ENCODE results near the gene WASL. TPM values are rescaled to one million over a fixed set of nuclear protein-coding genes. Genes with fewer than 3 reads are reported as not detected.

Gene WASL
- total and polyA plus RNA-seq, 2 of the 13 experiments (the other 11 are each of a cell fraction or from before 2014, with no cell fraction given) = 7.9 to 12.8 TPM

DNA sequence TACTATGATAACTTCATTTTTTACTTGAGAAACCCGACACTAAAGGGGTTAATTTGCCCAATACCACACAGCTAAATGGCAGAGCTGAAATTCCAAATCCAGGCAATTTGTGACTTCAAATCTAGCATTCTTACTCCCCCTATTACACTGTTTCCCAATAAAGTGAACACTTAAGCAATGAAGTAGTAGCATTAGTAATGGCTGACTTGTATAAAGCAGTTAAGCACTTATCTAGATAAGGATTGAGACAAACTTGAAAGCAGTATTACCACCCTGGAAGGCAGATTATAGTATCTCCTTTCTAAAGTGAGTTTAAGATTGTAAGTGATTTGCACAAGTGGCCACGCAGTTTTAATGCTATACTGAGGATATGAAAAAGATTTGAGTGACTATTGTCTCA lies 39.3 kb downstream of the WASL start (continued):
- TF ChIP-seq, protein P1, sequence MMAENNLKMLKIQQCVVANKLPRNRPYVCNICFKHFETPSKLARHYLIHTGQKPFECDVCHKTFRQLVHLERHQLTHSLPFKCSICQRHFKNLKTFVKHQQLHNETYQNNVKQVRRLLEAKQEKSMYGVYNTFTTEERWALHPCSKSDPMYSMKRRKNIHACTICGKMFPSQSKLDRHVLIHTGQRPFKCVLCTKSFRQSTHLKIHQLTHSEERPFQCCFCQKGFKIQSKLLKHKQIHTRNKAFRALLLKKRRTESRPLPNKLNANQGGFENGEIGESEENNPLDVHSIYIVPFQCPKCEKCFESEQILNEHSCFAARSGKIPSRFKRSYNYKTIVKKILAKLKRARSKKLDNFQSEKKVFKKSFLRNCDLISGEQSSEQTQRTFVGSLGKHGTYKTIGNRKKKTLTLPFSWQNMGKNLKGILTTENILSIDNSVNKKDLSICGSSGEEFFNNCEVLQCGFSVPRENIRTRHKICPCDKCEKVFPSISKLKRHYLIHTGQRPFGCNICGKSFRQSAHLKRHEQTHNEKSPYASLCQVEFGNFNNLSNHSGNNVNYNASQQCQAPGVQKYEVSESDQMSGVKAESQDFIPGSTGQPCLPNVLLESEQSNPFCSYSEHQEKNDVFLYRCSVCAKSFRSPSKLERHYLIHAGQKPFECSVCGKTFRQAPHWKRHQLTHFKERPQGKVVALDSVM (CRISPR knock-in tag; IDR thresholded peaks at IDR 0.05) = no peak
- no peak for TF ChIP-seq FOSL1 (CRISPR knock-in tag; IDR thresholded peaks at IDR 0.05; ENCODE audit: borderline replicate concordance)
- no peak for TF ChIP-seq ZNF451 (CRISPR knock-in tag; IDR thresholded peaks at IDR 0.05)
- TF ChIP-seq SAFB2 (CRISPR knock-in tag; IDR thresholded peaks at IDR 0.05; ENCODE audit: borderline replicate concordance, low read depth) = no peak

DNA sequence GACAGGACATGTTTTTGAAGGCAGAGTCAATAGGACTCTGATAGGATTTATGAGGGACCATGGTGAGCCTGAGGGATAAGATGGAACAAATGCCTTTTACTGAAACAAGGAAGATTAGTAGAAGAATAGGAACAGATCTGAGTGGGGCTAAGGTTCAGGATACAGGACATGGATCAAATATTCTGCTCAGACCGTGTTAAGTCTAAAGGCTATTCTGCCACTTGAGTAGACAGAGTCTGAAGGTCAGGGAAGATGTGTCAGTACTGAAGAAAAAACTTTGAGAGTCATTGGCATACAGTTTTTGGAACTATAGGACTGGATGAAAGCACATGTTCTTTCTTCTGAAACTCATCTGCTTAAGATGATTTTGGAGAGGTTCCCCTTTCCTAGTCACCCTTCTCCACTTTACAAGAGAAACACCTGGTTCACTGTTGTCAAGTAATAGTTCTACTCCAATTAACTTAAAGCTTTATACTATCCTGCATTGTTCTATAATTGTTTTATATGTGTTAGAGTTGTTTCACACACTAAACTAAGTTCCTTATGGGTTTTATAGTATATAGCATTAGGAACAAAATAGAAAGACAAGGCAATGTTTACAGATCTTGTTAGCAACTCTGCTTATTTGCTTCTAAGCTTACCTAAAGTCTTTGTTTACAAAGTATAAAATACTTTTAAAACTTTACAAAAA lies 43.4 kb downstream of the WASL start:
- intact Hi-C loops (cut with micrococcal nuclease; ENCODE audit: unreplicated experiment) = no loop called here
- Histone ChIP-seq H3K79me2 (ENCODE audit: insufficient read depth, low read length) (peaks cover 7% of the 10 kb centered on the region), H2AFZ (ENCODE audit: low read length) (no peak overlapping the region), H3K36me3 (replicated peaks in 1 of 2; ENCODE audit: control insufficient read depth in 1 of 2, insufficient read depth in 2 of 2, low read length in 2 of 2) (peaks cover 9 to 53% of the 10 kb centered on the region in 2 experiments), H3K27ac (ENCODE audit: extremely low read length, insufficient read depth, low read length) (no peak overlapping the region), H3K27me3 (ENCODE audit: control insufficient read depth in 1 of 2, insufficient read depth in 2 of 2, low read length in 2 of 2) (no peaks in the 10 kb centered on the region), H3K9me3 (ENCODE audit: low read length) (no peaks in the 10 kb centered on the region), H3K4me1 (ENCODE audit: insufficient read depth, low read length) (peaks cover 2% of the 10 kb centered on the region), H3K4me3 (replicated peaks in 1 of 3; ENCODE audit: insufficient read depth in 1 of 3, low read depth in 2 of 3, low read length in 3 of 3) (no peak overlapping the region), H3K4me2 (ENCODE audit: low read depth, low read length) (no peak overlapping the region), H4K20me1 (ENCODE audit: insufficient read depth, low read length) (peaks cover 3% of the 10 kb centered on the region; the same call in 1 of the 2 replicates), H3K9ac (ENCODE audit: insufficient read depth, low read depth, low read length) (no peak overlapping the region)
- FAIRE-seq (no peak), ATAC-seq (no peak), DNase-seq (ENCODE audit: low spot score) (no peak)
- WGBS (ENCODE audit: low lambda C conversion rate) = 60% methylated on average over 1 of the region's 1 CpG
- ChIA-PET CTCF (ENCODE audit: low intra/inter-chr PET ratio, low total read pairs) (no interaction called here), POLR2A (no interaction called here)
- in situ Hi-C loops (cut with HindIII; ENCODE audit: extremely low pct_ligation_motif_present, low pct_unique_long_range_greater_than_20kb) = no loop called here
- no TSS peak for BruUV-seq (replicated peaks)
- no peak for TF ChIP-seq FOXM1 (CRISPR knock-in tag; IDR thresholded peaks at IDR 0.05)
- TF ChIP-seq BCL3 (CRISPR knock-in tag; IDR thresholded peaks at IDR 0.05) = no peak
- no peak for TF ChIP-seq TRIM24 (CRISPR knock-in tag; IDR thresholded peaks at IDR 0.05)
- TF ChIP-seq ZNF687 (CRISPR knock-in tag; IDR thresholded peaks at IDR 0.05) = no peak
- no peak for TF ChIP-seq HNRNPH1 (optimal IDR thresholded peaks at IDR 0.05; ENCODE audit: low read depth, low read length)
- TF ChIP-seq ZNF468 (CRISPR knock-in tag; IDR thresholded peaks at IDR 0.05) = no peak
- TF ChIP-seq STAT5B (CRISPR knock-in tag; IDR thresholded peaks at IDR 0.05) = no peak
- TF ChIP-seq ZFY (CRISPR knock-in tag; IDR thresholded peaks at IDR 0.05) = no peak
- TF ChIP-seq NR2F6 (IDR thresholded peaks at IDR 0.05) = no peak
- TF ChIP-seq NR2F6 (CRISPR knock-in tag; IDR thresholded peaks at IDR 0.05) = no peak
- no peak for TF ChIP-seq PCBP2 (optimal IDR thresholded peaks at IDR 0.05; ENCODE audit: low read depth, low read length, poor library complexity, severe bottlenecking)
- TF ChIP-seq NFE2L1 (CRISPR knock-in tag; IDR thresholded peaks at IDR 0.05; ENCODE audit: borderline replicate concordance) = no peak
